Neural crest cell (in vitro differentiated cells): Measurements from ENCODE around the gene ADI1. TPM values are rescaled to one million over a fixed set of nuclear protein-coding genes. Genes with fewer than 3 reads are reported as not detected.
"Not testable (repeated sequence)": the region's sequence is repeated elsewhere in the genome, so short reads cannot be mapped to it uniquely, and the experiment has no call there.

Experiments
- DNase-seq: peaks from one replicate; pipeline ENCODE4 v3.0.0; 2021; ENCODE audit warnings: low read depth, mixed read lengths, low spot score
- H3K27ac Mint-ChIP-seq: one replicate; pipeline ENCODE4 v1.8.0; 2021; ENCODE audit warnings: mild to moderate bottlenecking, mixed read lengths; ENCODE audit not compliant: unreplicated experiment
- H3K27me3 Mint-ChIP-seq: 2 replicates; pipeline ENCODE4 v1.8.0; 2021; ENCODE audit warnings: low read depth, mild to moderate bottlenecking, mixed read lengths
- H3K36me3 Mint-ChIP-seq: 2 replicates; pipeline ENCODE4 v1.8.0; 2021; ENCODE audit warnings: low read depth, mild to moderate bottlenecking, mixed read lengths
- H3K4me1 Mint-ChIP-seq: 2 replicates; pipeline ENCODE4 v1.8.0; 2021; ENCODE audit warnings: mixed read lengths
- H3K4me3 Mint-ChIP-seq: one replicate; pipeline ENCODE4 v1.8.0; 2021; ENCODE audit warnings: mild to moderate bottlenecking, mixed read lengths
- H3K9me3 Mint-ChIP-seq: 2 replicates; pipeline ENCODE4 v1.8.0; 2021; ENCODE audit warnings: mixed read lengths
- total RNA-seq: library from RNA; stranded (reverse); gene quantifications from 2 replicates; pipeline ENCODE4 v1.2.1, GENCODE V29; 2021
- TF ChIP-seq, protein P1 (sequence below): fragments of 200-600 bp; sonication (generic); conservative IDR thresholded peaks from 2 replicates; pipeline ENCODE4 v1.5.0; 2021; ENCODE audit warnings: antibody characterized with exemption, mild to moderate bottlenecking

The ADI1 gene
- total RNA-seq, 1 donor from 2014 or later, result 32.8 TPM

DNA sequence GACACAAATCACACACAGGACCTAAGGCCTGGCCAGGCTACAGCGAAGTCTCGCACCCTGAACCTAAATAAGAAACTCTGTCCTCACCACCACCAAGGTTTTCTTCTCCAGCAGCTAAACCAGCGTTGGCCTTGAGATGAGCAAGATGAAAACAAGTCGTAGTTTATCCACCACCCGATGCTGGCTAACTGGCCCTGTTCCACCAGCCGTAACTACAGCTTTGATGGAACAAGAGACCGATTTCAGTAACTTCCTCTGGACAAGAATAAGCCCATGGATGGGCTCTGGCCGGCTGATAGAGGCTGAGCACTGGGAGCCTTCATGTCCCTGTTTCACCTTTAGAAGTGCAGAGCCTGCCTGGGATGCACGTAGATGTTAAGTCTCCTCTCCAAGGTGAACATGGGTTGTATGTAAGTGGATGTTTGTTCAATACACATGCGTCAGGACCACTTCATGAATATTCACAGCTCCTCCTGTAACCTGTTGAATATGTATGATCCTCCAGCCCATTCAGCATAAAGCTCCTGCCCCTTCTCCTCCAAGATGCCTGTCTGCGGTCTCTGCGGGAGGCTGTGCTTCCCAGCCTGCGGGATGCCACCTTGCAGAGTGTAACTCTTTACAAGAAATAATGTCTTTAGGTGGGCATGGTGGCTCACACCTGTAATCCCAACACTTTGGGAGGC, 24.2 kb downstream of the ADI1 start:
- Mint-ChIP-seq H3K27ac (no peak overlapping the region), H3K4me1 (peaks cover 31% of the 10 kb centered on the region), H3K27me3 (no peaks in the 10 kb centered on the region), H3K9me3 (no peaks in the 10 kb centered on the region), H3K4me3 (no peak overlapping the region), H3K36me3 (peaks cover 4% of the 10 kb centered on the region)
- TF ChIP-seq, protein P1, sequence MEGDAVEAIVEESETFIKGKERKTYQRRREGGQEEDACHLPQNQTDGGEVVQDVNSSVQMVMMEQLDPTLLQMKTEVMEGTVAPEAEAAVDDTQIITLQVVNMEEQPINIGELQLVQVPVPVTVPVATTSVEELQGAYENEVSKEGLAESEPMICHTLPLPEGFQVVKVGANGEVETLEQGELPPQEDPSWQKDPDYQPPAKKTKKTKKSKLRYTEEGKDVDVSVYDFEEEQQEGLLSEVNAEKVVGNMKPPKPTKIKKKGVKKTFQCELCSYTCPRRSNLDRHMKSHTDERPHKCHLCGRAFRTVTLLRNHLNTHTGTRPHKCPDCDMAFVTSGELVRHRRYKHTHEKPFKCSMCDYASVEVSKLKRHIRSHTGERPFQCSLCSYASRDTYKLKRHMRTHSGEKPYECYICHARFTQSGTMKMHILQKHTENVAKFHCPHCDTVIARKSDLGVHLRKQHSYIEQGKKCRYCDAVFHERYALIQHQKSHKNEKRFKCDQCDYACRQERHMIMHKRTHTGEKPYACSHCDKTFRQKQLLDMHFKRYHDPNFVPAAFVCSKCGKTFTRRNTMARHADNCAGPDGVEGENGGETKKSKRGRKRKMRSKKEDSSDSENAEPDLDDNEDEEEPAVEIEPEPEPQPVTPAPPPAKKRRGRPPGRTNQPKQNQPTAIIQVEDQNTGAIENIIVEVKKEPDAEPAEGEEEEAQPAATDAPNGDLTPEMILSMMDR, result no peak
- DNase-seq, result no peak

DNA sequence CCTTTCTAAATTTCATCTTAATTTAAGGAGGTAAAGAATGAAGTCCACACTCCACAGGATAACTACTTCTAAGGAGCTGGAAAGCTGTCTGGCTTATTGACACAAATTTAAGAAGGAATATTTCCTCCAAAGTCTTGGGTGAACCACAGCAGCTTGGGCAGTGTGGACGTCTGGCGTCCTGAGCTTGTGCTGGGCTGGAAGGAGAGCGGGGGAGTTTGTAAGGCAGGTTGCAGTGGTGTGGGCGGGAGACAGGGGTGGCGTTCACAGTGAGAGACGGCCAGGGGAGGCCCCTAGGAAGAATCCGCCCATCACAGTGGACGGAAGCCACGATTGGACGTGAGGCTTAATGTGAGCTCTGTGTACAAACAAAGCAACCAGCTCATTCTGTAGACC, 25.7 kb downstream of the ADI1 start:
- H3K9me3 Mint-ChIP-seq, result no peaks in the 10 kb centered on the region
- DNase-seq, result no peak
- peak overlapping the region; percentile 14 for H3K27ac Mint-ChIP-seq
- peaks cover 46% of the 10 kb centered on the region for H3K4me1 Mint-ChIP-seq
- no peaks in the 10 kb centered on the region for H3K27me3 Mint-ChIP-seq
- peaks cover 4% of the 10 kb centered on the region for H3K36me3 Mint-ChIP-seq
- H3K4me3 Mint-ChIP-seq, result no peak overlapping the region
- TF ChIP-seq, protein P1, result no peak

- H3K27ac Mint-ChIP-seq, result no peak overlapping the region
- DNase-seq, result no peak
- TF ChIP-seq, protein P1, result no peak
Observed at GRCh38 chr2:3492951-3493614, 26.2 kb downstream of the ADI1 start.

DNA sequence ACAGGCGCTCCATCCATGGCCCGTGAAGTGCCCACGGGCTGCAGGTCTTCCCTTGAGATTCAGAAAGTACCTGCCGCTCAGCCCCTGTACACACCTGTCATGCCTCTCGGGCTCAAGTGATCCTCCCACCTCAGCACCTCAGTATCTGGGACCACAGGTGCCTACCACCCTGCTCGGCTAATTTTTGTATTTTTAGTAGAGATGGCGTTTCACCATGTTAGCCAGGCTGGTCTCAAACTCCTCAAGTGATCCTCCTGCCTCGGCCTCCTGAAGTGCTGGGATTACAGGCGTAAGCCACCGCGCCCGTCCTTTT, 26.9 kb downstream of the ADI1 start:
- H3K4me1 Mint-ChIP-seq, result peaks cover 46% of the 10 kb centered on the region
- H3K36me3 Mint-ChIP-seq, result not testable (repeated sequence)

More at GRCh38 chr2:3492951-3493614, 26.2 kb downstream of the ADI1 start:
- Mint-ChIP-seq H3K27me3 (no peaks in the 10 kb centered on the region), H3K4me1 (peaks cover 46% of the 10 kb centered on the region), H3K36me3 (peaks cover 4% of the 10 kb centered on the region), H3K4me3 (no peak overlapping the region), H3K9me3 (no peaks in the 10 kb centered on the region)

GRCh38 chr2:3491716-3492474, 27.4 kb downstream of the ADI1 start:
- Mint-ChIP-seq H3K4me3 (no peak overlapping the region), H3K4me1 (peaks cover 46% of the 10 kb centered on the region), H3K36me3 (peaks cover 1% of the 10 kb centered on the region), H3K27ac (peak overlapping the region; percentile 57), H3K9me3 (no peaks in the 10 kb centered on the region), H3K27me3 (no peaks in the 10 kb centered on the region)
- DNase-seq, result no peak
- TF ChIP-seq, protein P1, result no peak

More for the DNA sequence above, 26.9 kb downstream of the ADI1 start:
- not testable (repeated sequence) for DNase-seq, H3K9me3 Mint-ChIP-seq, H3K27me3 Mint-ChIP-seq, H3K4me3 Mint-ChIP-seq, H3K27ac Mint-ChIP-seq
